Suppressor macrophage treated with lipopolysaccharide for 1 hour (primary cell): ENCODE data around the gene MTO1.
"Not testable (repeated sequence)": the region's sequence is repeated elsewhere in the genome, so short reads cannot be mapped to it uniquely, and the experiment has no call there.

ENCODE experiments used
- DNase-seq, 3 donors: peaks; one replicate each; pipeline ENCODE4 v3.0.0-alpha.2; 2020 to 2022

Gene MTO1

GRCh38 chr6:73504160-73504559, 42.6 kb downstream of the MTO1 start:
- DNase-seq: no peak

- no peak for DNase-seq
Observed at GRCh38 chr6:73505142-73505541, 43.6 kb downstream of the MTO1 start.

DNA sequence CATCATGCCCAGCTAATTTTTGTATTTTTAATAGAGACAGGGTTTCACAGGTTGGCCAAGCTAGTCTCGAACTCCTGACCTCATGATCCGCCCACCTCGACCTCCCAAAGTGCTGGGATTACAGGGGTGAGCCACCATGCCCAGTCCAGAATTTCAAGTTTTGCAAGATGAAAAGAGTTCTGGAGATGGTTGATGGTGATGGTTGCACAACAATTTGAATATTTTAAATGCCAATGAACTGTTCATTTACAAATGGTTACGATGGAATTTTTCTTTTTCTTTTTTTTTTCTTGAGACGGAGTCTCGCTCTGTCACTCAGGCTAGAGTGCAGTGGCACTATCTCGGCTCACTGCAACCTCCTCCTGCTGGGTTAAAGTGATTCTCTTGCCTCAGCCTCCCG, 44.2 kb downstream of the MTO1 start:
- not testable (repeated sequence) for DNase-seq

DNA sequence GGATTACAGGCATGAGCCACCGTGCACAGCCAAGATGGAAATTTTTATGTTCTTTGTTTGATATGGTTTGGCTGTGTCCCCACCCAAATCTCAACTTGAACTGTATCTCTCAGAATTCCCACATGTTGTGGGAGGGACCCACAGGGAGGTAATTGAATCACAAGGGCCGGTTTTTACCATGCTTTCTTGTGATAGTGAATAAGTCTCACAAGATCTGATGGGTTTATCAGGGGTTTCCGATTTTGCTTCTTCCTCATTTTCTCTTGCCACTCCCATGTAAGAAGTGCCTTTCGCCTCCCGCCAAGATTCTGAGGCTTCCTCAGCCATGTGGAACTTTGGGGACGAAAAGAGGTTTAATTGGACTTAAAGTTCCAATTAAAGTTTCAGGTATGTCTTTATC, 44.7 kb downstream of the MTO1 start:
- peak; percentile 78 to 89 (median 78) for DNase-seq

- DNase-seq: peak in 2 of 3 donors; percentile 29
Observed at GRCh38 chr6:73508776-73509175, 47.2 kb downstream of the MTO1 start.

- no peak for DNase-seq
Observed at GRCh38 chr6:73509851-73510250, 48.3 kb downstream of the MTO1 start.

GRCh38 chr6:73511796-73512195, 50.3 kb downstream of the MTO1 start:
- DNase-seq: peak; percentile 33 to 45 (median 38)

DNA sequence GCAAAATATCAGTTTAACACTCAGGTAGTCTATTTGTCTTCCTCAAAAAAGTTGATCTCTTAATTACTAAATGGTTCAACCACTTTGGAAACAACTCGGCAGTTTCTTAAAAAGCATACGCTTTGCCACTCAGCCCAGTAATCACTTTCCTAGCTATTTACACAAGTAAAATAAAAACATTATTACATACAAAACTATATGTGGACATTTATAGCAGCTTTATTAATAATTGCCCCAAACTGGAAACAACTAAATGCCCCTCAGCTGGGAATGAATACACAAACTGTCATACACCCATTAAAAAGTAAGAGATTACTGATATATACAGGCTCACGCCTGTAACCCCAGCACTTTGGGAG, 51.9 kb downstream of the MTO1 start:
- peak in 2 of 3 donors; percentile 27 to 41 for DNase-seq

GRCh38 chr6:73514746-73515110, 53.2 kb downstream of the MTO1 start:
- DNase-seq: peak in 2 of 3 donors; percentile 13 to 33

DNA sequence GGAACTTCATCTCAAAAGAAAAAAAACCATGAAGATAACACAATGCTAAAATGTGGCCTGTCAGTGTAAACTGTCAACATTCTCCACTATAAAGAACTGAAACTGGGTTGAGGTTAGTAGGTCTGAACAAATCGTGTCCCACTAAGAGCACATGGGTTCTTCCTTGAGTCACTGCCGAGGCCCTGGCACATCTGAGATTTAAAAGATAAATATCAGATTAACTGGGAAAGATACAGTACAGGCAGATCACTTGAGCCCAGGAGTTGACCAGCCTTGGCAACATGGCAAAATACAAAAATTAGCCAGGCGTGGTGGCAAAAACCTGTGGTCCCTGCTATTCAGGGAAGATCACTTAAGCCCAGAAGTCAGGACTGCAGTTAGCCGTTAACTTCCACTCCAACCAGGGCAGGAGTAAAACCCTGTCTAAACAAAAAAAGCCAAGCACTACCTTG, 53.7 kb downstream of the MTO1 start:
- DNase-seq: peak; percentile 35 to 54 (median 36)

GRCh38 chr6:73516514-73517489, 55.3 kb downstream of the MTO1 start:
- DNase-seq: peak in 2 of 3 donors; percentile 35 to 55

- DNase-seq: not testable (repeated sequence)
Observed at GRCh38 chr6:73518100-73518981, 56.8 kb downstream of the MTO1 start.

DNA sequence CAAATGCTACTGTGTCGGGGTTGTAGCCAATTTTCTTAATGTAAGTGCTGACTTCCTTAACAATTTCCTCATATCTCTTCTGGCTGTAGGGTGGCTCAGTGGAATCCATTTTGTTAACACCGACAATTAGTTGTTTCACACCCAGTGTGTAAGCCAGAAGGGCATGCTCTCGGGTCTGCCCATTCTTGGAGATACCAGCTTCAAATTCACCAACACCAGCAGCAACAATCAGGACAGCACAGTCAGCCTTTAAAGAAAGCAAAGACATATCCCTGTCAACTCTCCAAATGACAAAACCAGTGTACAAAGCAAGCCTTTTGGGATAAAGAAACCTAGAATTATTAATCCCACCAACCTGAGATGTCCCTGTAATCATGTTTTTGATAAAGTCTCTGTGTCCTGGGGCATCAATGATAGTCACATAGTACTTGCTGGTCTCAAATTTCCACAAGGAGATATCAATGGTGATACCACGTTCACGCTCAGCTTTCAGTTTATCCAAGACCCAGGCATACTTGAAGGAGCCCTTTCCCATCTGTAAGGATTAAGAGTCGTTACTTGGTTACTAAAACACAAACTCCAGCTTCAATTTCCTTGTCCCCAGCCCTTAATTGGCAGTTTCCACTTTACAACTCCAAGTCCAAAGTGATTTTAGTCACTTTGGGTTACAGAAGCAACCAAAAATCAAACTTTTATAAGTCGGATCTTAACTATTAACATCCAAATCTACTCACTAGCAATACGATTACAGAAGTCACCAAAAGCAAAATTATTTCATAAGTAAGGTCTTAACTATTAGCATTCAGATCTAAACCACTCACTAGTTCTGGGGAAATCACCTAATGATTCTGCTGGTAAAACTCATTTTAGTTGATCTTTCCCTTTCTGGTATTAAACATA, 57.7 kb downstream of the MTO1 start:
- DNase-seq: peak in 2 of 3 donors; percentile 43

DNA sequence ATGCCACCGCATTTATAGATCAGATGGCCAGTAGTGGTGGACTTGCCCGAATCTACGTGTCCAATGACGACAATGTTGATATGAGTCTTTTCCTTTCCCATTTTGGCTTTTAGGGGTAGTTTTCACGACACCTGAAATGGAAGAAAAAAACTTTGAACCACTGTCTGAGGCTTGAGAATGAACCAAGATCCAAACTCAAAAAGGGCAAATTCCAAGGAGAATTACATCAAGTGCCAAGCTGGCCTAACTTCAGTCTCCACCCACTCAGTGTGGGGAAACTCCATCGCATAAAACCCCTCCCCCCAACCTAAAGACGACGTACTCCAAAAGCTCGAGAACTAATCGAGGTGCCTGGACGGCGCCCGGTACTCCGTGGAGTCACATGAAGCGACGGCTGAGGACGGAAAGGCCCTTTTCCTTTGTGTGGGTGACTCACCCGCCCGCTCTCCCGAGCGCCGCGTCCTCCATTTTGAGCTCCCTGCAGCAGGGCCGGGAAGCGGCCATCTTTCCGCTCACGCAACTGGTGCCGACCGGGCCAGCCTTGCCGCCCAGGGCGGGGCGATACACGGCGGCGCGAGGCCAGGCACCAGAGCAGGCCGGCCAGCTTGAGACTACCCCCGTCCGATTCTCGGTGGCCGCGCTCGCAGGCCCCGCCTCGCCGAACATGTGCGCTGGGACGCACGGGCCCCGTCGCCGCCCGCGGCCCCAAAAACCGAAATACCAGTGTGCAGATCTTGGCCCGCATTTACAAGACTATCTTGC, 58.6 kb downstream of the MTO1 start:
- peak; percentile 95 to 97 (median 96) for DNase-seq

- DNase-seq: peak; percentile 100
Observed at GRCh38 chr6:73520688-73521350, 59.3 kb downstream of the MTO1 start, which contains the start of gene EEF1A1. EEF1A1 (minus strand) TSS chr6:73521032; CDS start chr6:73520026, 1,006 bp downstream.

DNA sequence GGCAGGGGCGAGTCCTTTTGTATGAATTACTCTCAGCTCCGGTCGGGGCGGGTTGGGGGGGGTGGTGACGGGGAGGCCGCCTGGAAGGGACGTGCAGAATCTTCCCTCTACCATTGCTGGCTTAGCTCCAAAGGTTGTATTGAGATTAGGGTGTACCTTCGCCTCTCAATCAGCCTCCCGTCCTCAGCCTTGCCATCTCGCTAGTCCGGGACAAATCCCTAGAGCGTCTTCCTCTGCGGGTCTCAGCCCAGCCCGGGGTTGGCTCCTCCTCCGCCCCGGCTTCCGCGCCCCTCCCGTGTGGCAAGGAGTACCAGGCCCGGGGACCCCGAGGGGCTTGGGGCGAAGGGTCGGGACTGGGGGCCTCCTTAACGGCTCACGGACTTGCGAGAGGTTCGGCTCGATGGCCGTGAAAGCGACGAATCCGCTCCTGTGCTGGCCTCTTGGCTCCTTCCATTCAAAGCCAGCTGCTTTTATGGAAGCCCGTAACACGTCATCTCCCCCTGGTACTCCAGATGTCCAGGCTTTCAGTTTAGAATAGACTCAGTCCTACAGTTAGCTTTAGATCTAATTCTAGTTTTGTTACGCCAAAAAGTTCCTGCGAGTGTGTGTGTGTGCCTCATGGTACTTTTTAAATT, 59.9 kb downstream of the MTO1 start:
- no peak for DNase-seq

- peak; percentile 54 to 83 (median 63) for DNase-seq
Observed at GRCh38 chr6:73523434-73524123, 62.0 kb downstream of the MTO1 start.

DNA sequence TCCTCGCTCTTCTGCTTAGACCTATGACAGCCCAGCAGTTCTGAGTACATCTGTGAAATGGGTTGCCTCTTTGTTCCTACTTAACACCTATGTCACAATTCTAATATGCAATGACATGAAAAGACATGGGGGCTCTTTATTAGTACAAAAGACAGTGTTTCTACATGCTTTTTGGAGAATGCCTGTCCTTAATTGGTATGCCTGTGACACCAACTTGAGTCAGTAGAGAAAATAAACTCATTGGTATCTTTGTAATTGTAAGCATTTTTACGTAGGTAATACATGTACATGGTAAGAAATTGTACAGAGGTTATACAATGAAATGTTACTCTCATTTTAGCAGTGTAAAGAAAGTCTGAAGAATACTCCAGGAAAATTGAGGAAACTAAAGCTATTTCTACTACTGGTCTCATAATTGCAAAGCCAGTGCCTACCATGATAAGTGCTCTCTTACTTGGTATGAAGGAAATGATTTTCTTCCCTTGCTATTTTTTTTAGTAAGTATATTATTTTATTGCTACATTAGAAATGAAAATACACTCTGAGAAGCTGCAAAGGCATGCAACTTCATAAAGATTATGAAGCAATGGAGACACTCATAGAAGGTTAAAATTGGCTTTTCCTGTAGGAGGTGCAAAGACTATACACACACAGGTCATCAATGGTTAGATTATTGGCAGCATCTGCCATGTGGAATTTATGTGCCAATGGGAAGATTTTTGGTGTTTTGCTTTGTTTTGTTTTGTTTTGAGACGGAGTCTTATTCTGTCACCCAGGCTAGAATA, 64.2 kb downstream of the MTO1 start:
- no peak for DNase-seq

- DNase-seq: no peak
Observed at GRCh38 chr6:73528897-73529296, 67.4 kb downstream of the MTO1 start.
